ENCODE data around the gene CARMIL1.

CARMIL1 gene

DNA sequence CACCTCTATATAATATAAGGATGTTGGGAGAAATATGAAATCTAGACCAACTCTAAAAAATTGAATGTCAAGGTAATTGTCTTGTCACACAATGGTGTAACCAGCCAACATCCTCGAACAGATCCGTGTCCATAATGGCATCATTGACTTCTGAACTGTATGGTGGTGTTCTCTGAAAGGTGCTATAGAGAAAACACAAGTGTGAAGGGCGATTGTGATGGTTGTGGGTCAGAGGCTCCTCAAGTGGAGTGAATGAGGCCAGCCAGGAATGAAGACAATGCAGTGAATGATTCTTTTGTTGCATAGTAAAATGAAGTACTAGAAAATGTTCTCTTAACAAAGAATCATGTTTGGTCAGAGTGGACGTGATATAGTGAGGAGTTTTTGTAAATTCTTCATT is 58.3 kb downstream of the CARMIL1 start:
- no peak for DNase-seq (ENCODE audit: low read depth)

DNA sequence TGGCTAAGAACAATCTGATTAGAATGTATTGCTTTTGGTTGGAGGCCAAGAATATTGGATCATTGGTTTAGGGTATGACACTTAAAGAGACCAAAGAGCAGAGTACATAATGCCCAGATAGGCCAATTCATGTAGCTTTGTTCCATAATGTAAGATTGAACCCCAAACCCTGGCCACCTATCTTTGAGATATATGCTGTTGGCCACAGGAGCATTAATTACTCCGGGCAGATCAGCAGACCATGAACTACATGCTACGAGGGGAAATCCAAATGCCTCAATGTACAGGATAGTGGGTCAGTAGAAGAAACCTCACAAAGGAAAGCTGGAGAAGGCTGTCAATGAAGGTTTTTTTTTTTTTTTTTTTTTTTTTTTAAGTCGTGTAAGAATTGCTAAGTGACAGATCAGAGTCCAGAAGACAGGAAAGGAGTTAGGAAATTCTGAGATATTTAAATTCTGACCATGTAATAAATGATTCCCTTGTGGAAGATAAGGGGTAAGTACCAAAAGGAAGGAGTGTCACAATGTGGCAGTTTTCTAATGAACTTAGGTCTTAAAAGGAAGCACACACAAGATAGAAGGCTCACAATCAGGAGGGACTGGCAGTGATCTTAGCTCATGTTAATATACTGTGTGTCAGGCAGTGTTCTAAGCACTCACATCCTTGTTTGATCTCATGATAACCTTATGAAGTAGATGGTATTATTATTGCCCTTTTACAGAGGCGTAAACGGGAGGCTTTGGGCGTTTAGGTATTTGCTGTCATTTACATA is 61.4 kb downstream of the CARMIL1 start:
- DNase-seq (ENCODE audit: low read depth) = no peak

DNA sequence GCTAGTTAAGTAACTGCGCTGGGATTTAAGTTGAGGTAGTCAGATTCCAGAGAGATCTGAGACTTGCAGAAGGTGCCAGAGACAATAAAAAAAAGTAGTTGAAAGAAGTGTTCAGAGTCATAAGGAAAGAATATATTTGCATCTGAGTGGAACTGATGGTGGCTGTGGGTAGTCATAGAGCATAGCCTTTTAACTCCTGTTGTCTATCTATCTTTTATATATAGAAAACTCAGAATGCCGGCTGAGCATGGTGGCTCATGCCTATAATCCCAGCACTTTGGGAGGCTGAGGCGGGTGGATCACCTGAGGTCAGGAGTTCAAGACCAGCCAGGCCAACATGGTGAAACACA is 62.0 kb downstream of the CARMIL1 start:
- DNase-seq (ENCODE audit: low read depth) = no peak

DNA sequence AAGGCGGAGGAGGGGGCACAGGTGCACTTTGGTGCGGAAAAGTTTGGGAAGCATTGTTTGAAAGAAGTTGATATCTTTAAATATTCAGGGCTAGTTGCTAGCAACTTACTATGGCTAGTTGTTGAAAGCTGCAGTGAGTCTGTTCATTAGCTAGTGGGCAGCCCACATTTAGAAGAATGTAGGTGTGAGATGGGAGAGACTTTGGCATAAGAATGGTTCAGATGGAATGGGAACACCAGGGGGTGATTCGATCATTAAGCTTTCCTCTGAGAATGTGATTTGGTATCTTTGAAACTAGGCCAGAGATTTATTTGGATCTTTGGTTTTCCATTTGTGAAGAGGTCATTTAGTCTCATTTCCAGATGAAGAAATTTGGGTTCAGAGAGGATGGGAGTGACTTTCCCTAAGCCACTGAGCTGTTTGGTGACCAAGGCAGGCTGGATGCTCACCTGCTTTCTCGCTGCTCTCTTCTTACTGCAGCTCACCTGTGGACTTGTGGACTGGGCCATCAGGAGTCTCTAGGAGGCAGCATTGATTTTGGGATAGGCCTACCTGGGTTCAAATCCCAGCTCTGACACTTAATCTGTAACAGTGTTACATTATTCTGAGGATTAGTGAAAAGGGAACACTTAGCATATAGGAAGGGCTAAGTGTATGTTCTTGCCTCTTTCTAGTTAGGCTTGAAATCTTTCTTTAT is 62.9 kb downstream of the CARMIL1 start:
- no peak for DNase-seq (ENCODE audit: low read depth)

DNA sequence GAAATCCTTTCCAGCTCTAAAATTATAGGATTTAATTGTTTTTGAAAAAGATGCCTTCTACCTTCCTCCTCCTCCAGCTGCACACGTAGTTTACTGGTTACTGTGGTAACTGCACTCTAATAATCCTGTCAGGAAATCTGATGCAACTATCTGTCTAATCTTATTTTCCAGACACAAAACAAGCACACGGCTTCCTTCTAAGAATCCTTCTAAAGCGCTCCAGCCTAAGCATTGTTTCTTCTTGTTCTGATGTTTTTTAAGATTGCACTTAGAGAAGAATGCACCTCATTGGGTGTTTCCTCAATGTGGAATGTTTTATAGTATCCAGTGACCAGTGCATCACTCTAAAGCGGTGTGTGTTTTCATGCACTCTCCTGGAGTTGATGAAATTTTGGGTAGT is 63.6 kb downstream of the CARMIL1 start:
- no peak for DNase-seq (ENCODE audit: low read depth)

DNA sequence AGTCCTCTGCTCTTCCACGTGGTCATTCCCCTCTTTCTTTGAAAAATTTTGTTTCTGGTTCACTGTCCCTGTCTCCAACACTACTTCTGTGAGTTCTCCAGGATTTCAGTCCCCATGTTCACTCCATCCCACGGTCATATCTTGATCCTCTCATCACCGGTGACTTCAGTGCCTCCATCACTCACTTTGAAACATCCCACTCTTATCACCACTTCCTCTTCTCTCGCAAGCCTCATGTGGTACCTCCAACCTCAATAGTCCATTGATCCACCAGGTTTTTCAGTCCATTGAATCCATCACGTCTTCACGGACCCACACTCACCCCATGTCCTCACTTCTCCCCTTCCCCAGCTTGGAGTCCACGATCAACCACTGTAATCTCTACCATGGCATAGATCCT is 64.8 kb downstream of the CARMIL1 start:
- no peak for DNase-seq (ENCODE audit: low read depth)

DNA sequence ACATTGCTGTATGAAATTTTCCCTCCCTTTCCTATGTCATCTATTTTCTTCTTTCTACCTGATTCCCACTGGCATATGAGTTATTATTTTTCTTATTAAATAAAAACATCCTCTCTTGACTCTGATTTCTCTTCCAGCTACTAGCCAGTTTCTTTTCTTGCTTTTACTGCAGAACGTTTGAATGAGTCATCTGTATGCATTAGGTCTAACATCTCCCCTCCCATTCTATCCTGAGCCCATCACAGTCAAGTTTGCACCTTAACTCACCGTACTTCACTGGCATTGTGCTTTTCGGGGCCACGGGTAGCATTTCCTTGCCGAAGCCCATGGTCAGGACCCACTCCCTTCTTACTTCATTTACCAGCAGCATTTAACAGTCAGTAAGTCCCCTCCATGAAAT is 65.7 kb downstream of the CARMIL1 start:
- DNase-seq (ENCODE audit: low read depth) = no peak

DNA sequence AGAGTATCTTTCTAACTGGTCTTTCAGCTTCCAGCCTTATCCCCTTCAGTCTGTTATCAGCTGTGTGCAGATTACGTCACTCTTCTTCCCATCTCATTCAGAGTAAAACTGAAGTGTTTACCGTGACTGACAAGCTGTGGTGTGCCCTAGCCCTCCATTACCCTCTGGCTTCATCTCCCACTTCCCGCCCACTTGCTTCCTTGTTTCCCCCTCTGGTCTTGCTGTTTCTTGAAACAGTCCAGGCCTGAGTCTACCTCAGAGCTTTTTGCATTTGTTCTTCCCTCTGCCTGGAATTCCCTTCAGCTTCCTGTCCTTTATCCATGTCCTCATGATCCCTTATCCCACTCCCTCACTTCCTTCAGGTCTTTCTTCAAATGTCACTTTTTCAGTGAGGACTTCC is 66.9 kb downstream of the CARMIL1 start:
- DNase-seq (ENCODE audit: low read depth) = no peak

DNA sequence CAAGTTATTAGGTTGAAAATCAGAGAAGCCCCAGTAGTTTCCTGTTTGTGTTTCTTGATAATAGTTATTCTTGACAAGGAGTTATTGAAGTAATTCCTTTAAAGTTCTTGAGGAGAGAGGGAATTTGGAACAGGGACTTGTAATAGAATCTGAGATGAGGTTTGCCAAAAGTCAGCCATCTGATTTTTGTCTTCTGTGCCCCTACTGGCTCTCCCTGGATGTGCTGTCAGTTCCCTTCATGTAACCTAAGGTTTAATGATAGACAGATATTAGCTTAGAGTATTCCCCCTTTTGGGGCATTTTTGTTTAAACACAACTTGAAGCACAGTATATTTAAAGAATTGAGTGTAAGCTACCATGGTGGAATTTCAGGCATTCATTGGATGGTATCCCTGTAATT is 71.4 kb downstream of the CARMIL1 start:
- no peak for DNase-seq (ENCODE audit: low read depth)

DNA sequence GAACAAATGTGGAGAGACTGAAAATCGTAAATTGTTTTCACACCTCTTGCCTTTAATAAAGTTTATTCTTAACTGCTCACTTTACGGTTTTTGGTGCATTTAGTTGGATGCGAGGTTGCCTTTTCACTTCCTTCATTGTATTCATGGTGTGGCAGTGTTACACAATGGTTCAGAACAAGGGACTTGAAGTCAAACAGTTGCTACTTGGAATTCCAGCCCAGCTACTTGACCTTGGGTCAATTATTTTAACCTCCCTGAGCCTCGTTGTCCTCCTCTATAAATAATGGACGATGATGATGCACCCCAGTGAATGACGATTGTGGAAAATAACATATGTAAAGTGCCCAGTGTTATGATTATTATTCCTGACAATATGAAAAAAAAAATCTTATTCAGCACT is 72.3 kb downstream of the CARMIL1 start:
- no peak for DNase-seq (ENCODE audit: low read depth)

DNA sequence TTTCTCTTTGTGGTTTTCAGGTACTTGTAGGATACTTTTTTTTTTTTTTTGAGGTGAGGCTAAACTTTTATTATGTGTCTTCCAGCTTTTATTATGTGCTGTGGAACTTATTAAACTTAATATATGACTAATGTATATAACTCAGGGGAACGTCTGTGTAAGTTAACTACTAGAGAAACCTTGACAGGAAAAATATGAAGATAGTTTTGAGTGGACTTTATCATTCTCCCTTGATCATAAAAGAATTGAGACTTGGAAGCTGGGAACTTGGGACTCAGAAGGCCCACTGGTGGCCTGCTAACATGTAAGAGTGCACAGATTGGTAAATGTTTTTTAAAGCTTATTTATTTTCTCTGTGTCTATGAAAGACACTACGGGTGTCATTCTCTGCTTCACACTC is 73.1 kb downstream of the CARMIL1 start:
- no peak for DNase-seq (ENCODE audit: low read depth)

DNA sequence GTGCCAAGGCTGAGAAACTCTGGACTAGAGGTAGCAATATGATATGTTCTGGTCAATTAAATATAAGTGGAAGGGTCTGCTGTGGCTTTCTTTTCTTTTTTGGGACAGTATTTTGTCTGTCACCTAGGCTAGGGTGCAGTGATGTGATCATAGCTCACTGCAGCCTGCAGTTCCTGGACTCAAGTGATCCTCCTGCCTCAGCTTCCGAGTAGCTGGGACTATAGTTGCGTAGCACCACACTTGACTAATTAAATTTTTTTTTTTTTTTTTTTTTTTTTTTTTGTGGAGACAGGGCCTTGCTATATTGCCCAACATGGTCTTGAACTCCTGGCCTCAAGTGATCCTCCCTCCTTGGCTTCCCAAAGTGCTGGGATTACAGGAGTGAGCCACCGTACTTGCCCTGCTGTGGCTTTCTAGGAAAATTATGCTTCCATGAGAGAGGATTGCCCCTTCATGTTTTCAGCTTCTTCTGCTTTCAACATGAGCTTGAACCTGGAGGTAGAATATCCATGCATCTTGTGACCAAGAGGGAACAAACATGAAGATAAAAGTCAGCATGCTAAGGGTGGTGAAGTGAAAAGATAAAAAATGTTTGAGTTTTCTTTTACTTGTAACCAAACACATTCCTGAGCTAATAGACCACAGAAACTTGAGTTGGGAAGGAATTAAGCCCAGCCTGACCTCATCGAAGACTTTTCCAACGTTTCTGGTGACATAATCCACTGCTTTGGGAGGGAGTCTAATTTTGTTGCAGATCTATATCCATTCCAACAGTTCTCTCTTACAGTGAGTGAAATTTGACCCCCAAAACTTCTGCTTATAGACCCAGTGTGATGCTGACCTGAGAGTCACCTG is 75.1 kb downstream of the CARMIL1 start:
- no peak for DNase-seq (ENCODE audit: low read depth)

DNA sequence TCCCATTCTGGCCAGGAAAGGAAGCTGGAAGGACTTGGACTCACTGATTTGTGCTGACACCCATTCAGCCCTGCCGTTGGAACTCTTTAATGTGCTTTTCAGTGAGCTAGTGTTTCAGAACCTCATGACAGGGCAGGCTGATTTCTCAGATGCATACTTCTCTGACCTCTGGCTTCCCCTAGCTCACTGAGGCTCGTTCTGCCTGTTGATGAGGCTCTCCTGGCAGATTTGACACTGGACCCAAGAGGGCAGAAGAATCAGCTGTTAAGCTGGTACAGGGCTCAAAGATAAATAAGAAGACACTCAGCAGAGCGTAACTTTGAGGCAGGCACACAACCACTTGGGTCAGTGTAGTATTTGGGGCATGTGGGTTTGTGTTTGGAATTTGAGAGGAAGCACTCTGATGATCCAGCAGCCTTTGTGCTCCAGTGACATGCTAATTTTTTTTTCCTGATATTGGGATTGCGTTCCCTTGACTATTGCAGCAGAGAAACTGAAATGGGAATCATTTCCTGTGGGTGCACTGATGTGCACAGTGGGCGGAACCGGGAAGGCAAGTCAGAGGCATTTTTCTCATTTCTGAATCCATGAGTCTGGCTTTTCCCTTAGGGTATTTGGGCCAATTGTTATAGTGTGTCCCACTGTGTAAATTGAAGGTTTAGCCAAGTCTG is 80.2 kb downstream of the CARMIL1 start:
- no peak for DNase-seq (ENCODE audit: low read depth)

DNA sequence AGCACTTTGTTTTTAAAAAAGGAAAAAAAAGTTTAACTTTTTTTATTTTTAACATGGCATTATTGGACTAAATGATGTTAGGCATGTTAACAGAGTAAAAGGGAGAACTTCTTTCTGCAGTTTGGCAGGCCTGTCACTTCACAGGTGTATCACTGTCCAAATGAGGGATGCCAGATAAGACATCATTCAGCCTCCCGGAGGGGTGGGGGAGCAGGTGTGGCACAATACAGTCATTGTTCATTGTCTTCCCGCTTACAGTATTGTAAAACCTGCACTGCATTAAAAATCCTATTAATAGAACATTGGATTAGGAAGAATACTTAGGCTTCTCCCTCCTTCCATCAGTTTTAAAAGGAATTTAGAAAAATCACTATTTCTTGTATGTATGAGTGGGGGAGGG is 80.7 kb downstream of the CARMIL1 start:
- DNase-seq (ENCODE audit: low read depth) = no peak

DNA sequence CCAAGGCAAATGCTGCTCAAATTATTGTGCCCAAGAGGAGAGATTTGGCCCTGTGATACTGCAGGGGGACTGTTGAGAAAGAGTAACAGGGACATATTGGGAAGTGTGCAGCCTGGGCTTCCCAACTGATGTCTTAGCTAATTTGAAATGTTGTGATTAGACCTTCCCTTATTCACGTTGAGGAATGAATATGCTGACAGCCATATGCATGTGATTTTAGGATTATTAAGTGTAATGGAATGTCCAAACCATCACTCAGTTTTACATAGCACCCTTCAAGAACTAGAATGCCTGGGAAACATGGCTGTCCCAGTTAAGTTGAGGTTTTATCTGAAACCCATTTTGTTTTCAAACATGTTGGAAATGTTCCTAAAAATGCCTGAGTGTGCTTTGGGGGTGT is 81.4 kb downstream of the CARMIL1 start:
- no peak for DNase-seq (ENCODE audit: low read depth)

DNA sequence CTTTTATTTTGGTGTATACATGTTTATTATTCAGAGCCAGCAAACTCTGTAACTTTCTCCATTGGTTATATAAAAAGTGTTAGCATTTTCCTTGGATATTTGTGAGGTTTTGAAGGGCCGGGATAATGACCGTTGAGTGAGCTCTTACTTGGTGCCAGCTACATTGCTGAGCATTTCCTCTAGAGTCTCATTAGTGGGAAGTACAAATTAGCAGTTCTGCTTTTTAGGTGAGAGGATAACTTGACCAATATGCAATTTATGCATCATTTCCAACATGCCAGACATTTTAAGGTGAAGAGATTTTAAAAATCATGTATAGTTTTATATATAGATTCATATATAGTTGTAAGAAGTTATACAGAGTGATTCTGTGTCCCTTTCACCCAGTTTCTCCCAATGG is 84.3 kb downstream of the CARMIL1 start:
- DNase-seq (ENCODE audit: low read depth) = no peak

DNA sequence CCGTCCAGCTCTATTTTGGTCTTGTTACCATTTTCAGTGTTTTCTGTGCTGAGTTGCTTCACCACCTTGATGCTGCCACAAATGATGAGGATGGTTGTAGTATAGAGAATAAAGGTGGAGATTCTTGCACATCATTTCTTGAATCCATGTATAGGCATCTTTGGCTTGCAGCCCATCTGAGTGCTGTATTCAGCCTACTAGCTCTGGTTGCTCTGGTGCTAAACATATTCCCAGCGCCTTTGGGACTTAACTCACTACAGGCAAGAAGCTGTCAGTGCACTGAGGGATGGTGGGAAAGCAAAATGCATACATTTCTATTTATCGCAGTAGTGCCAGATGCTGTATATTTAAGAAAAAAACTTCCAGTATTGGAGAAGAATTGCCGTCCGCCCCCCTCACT is 86.0 kb downstream of the CARMIL1 start:
- DNase-seq (ENCODE audit: low read depth) = no peak

DNA sequence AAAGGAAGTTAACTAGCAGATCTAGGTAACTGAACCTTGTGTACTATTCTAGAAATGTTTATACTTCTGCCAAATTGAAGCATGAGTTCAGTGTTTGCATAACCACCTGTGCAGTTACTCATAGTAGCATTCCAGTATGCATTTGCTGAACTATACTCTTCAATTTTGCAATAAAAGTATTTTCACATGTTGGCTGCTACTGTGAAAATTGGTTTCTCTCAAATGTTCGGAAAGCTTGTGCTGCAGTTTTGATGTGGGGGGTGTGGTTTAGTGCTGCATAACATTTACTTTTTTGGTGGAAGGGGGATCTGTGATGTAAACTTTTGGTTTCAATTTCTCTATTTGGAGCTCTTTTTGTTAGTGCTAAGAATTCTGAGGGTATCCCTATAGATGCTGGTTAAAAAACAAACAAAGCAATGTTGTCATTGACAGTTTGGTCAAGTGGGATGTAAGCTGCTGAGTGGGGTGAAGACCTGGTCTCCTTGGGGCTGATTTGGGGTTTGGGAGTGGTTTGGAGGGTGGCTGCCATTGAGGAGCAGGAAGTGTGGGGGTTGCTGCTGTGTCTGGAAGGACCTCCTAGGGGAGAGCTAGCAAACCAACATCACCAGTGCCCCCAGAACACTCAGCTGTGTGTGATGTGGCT is 87.8 kb downstream of the CARMIL1 start:
- DNase-seq (ENCODE audit: low read depth) = no peak

DNA sequence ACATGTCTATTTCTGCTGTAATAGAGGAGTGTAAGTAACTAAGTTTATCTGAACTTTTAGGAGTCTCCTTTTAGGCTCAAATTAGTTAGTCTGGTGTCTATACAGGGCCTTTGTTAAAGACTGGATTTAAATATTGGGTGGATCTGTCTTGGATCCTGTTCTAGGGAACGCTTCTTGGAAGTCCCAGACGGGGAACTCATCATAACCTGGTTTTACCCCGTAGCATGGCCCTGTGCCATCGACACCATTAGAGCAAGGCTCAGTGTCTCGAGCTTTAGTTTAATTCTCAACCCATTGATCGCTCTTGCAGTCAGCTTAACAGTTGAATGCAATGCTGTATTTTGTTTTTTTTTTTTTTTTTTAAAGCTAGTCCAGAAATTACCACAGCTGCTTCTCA is 89.9 kb downstream of the CARMIL1 start:
- DNase-seq (ENCODE audit: low read depth) = no peak

DNA sequence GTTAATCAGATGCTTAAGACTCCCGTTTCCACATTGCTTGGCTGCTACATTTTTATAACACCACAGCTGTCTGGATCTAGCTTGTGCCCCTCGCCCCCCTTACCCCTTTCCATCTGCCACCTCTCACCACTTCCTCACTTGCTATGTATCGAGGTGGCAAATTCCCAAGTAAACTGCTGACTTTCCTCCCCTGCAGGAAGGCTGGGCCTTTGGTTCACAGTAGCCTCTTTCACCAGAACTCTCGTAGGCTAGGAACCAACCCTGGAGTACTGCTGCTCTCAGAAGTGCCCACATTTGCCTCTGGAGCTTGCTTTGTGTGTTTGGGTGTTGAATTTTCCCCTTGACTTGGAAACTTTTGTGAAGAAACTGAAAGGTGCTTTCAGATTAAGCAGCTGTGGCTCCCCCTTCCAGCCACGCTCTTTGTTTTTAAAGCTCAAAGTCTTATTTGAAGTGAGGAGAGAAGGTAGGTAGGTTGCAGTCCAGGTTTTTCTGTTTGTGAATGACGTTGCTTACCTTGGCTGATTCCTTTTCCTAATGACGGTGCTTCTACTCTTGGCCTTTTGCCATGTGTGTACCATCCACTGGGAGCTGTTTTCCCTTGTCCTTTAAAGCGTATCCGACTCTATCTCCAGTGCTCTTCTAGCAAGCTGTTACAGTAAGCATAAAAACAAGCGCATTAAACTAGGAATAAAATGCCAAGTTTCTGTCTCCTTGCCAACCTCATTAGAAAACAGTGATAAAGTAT is 90.4 kb downstream of the CARMIL1 start:
- DNase-seq (ENCODE audit: low read depth) = no peak

All from stimulated activated CD8-positive, alpha-beta memory T cell treated with anti-CD3 and anti-CD28 coated beads, Interleukin-7, amount 100 ng/mL, for 24 hours (primary cell).